Endothelial cell of umbilical vein (primary cell): ENCODE measurements around the gene MCFD2. TPM values are rescaled to one million over a fixed set of nuclear protein-coding genes. Genes with fewer than 3 reads are reported as not detected.
A peak's percentile ranks its signal among the peaks of the same experiment; 100 is the strongest.

Source experiments
- BruUV-seq: library from RNA; stranded (reverse); fragments of 400-500 nt; replicated peaks from 2 replicates; lab custom pipeline; 2021; lab: Mats Ljungman, UMichigan
- CTCF ChIA-PET: fragments of 300-600, 350-600 bp; sonication (Branson Sonifier 250); formaldehyde crosslinking; loops from one replicate; lab custom pipeline; 2021; ENCODE audit warnings: antibody characterized with exemption, inconsistent platforms; lab: Charles Lee
- POLR2A ChIA-PET: fragments of 300-600, 350-600 bp; sonication (Branson Sonifier 250); formaldehyde crosslinking; loops from one replicate; lab custom pipeline; 2021; ENCODE audit warnings: antibody characterized with exemption, inconsistent platforms; lab: Charles Lee
- DNase-seq: peaks from one replicate; pipeline ENCODE4 v3.0.0-alpha.2; 2011; ENCODE audit warnings: low read depth, low spot score
- FAIRE-seq: peaks from 2 replicates; lab custom pipeline; 2011; peaks lifted over from hg19 to GRCh38; lab: Jason Lieb, UNC
- H2AFZ ChIP-seq: 2 replicates; pipeline ENCODE4 v1.6.0; 2012; ENCODE audit warnings: low read depth, low read length, control low read depth, inconsistent platforms
- H3K27ac ChIP-seq: 2 replicates; pipeline ENCODE4 v1.5.1; 2011; ENCODE audit warnings: low read depth, mild to moderate bottlenecking, control low read depth, low read length, moderate library complexity; ENCODE audit not compliant: insufficient read depth
- H3K27me3 ChIP-seq, 2 experiments: 2 replicates each; pipeline versions ENCODE4 v1.6.0 to v1.6.1; 2011; ENCODE audit warnings: low read length in 2 of 2, mixed read lengths in 1 of 2; ENCODE audit not compliant: control insufficient read depth in 2 of 2, insufficient read depth in 2 of 2
- H3K36me3 ChIP-seq, 2 experiments: 2 replicates in 1 of 2; 3 replicates in 1 of 2; pipeline ENCODE4 v1.5.1; 2011; ENCODE audit warnings: low read length in 2 of 2, mild to moderate bottlenecking in 1 of 2, moderate library complexity in 1 of 2; ENCODE audit not compliant: control insufficient read depth in 2 of 2, insufficient read depth in 2 of 2; ENCODE audit errors: extremely low read depth in 1 of 2
- H3K4me1 ChIP-seq: 3 replicates; pipeline ENCODE4 v1.5.1; 2011; ENCODE audit warnings: mild to moderate bottlenecking, low read length; ENCODE audit not compliant: control insufficient read depth, insufficient read depth; ENCODE audit errors: extremely low read depth
- H3K4me2 ChIP-seq: 2 replicates; pipeline ENCODE4 v1.6.1; 2011; ENCODE audit warnings: low read length, control low read depth, mixed read lengths; ENCODE audit not compliant: insufficient read depth
- H3K4me3 ChIP-seq, 3 experiments: fragments of 200-600 bp in 1 of 3; sonication (generic), shearing (Covaris generic) in 1 of 3; replicated peaks in 1 of 3; 2 replicates each; pipeline ENCODE4 v1.5.1; 2011 to 2016; ENCODE audit warnings: control low read depth in 3 of 3, low read length in 3 of 3, mild to moderate bottlenecking in 2 of 3, inconsistent platforms in 1 of 3, low read depth in 1 of 3, moderate library complexity in 1 of 3; ENCODE audit not compliant: insufficient read depth in 1 of 3
- H3K79me2 ChIP-seq: 2 replicates; pipeline ENCODE4 v1.6.0; 2012; ENCODE audit warnings: low read length, inconsistent platforms; ENCODE audit not compliant: control insufficient read depth, insufficient read depth
- H3K9ac ChIP-seq: replicated peaks from 2 replicates; pipeline ENCODE3; 2011; ENCODE audit warnings: low read length, control low read depth; ENCODE audit not compliant: insufficient read depth; ENCODE audit errors: extremely low read depth
- H3K9me1 ChIP-seq: replicated peaks from 3 replicates; pipeline ENCODE4 v1.6.0; 2011; ENCODE audit warnings: mild to moderate bottlenecking, low read length; ENCODE audit not compliant: control insufficient read depth, insufficient read depth; ENCODE audit errors: extremely low read depth
- H3K9me3 ChIP-seq: replicated peaks from 2 replicates; pipeline ENCODE4 v1.5.1; 2012; ENCODE audit warnings: low read length, inconsistent platforms; ENCODE audit not compliant: control insufficient read depth, insufficient read depth
- H4K20me1 ChIP-seq: replicated peaks from 2 replicates; pipeline ENCODE3; 2011; ENCODE audit warnings: mild to moderate bottlenecking, low read length; ENCODE audit not compliant: control insufficient read depth, insufficient read depth; ENCODE audit errors: extremely low read depth
- EZH2 ChIP-seq: IDR thresholded peaks from 2 replicates; pipeline ENCODE4 v1.6.1; 2012; ENCODE audit warnings: borderline replicate concordance, low read depth, mild to moderate bottlenecking, moderate library complexity, low read length, inconsistent platforms; ENCODE audit not compliant: severe bottlenecking
- FOS ChIP-seq: IDR thresholded peaks from 2 replicates; pipeline ENCODE4 v1.6.1; 2011; ENCODE audit warnings: mild to moderate bottlenecking, low read length, moderate library complexity, borderline replicate concordance; ENCODE audit not compliant: insufficient read depth
- GATA2 ChIP-seq: IDR thresholded peaks from 2 replicates; pipeline ENCODE4 v1.7.0; 2011; ENCODE audit warnings: low read depth, mild to moderate bottlenecking, moderate library complexity, mixed read lengths, low read length; ENCODE audit not compliant: insufficient read length, insufficient read depth
- JUN ChIP-seq: IDR thresholded peaks from 2 replicates; pipeline ENCODE4 v1.6.1; 2011; ENCODE audit warnings: borderline replicate concordance, low read depth; ENCODE audit not compliant: insufficient read length, insufficient read depth
- POLR2A ChIP-seq: IDR thresholded peaks from 2 replicates; pipeline ENCODE4 v1.6.1; 2012; ENCODE audit warnings: low read depth, mild to moderate bottlenecking, control low read depth, low read length
- dilution Hi-C: fragments of 300-500 bp; cut with MboI; formaldehyde crosslinking; loops from one replicate; pipeline ENCODE4 v1.15.0; 2019; ENCODE audit warnings: low sequenced_read_pairs; ENCODE audit not compliant: extremely low pct_ligation_motif_present
- intact Hi-C: fragments of 100-400 bp; cut with micrococcal nuclease; formaldehyde crosslinking; loops from one replicate; pipeline ENCODE4 v1.10.0; 2022
- polyA plus RNA-seq, 4 experiments: library from polyadenylated mRNA; depleted of rRNA in 3 of 4; stranded (reverse) in 3 of 4; unstranded in 1 of 4; fragments of >200 nt; gene quantifications; 2 replicates each; pipeline versions ENCODE4 v1.2.1 to v1.2.3, GENCODE V29; 2011 to 2012; ENCODE audit warnings: missing spikeins in 1 of 4
- total RNA-seq: library from RNA; stranded (reverse); gene quantifications from 2 replicates; pipeline ENCODE4 v1.2.3, GENCODE V29; 2021
- TF ChIP-seq, protein P1 (sequence below): IDR thresholded peaks from 2 replicates; pipeline ENCODE4 v1.6.1; 2011; ENCODE audit not compliant: insufficient read depth, insufficient read length
- TF ChIP-seq, protein P2 (sequence below), 2 donors: IDR thresholded peaks; 1 replicate in 1 of 2; 2 replicates in 1 of 2; pipeline ENCODE4 v1.5.1; 2011; ENCODE audit warnings: low read length in 2 of 2, mild to moderate bottlenecking in 2 of 2, moderate library complexity in 2 of 2, control low read depth in 1 of 2, inconsistent platforms in 1 of 2, low read depth in 1 of 2; ENCODE audit not compliant: insufficient read depth in 1 of 2; ENCODE audit errors: extremely low read depth in 1 of 2

Gene MCFD2
- total and polyA plus RNA-seq, 2 donors (not counting 3 experiments of a cell fraction or from before 2014, with no cell fraction given): 74.8 to 141 TPM

DNA sequence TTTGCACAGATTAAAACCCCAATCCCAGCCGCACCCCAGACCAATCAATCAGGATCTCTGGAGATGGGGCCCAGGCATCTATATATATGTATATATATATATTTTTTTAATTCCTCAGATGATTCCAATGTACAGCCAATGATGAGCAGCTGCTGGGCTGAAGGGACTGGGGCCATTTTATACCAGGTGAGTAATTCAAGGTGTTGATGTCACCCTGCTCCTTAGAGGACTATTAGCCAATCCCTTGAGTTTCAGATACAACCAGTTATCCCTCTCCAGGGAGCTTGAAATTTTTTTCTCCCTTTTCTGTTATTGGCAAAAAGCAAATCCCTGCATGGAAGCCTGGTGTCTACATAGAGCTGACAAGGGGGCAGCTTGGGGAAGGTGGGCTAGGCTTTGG is 59.8 kb downstream of the MCFD2 start:
- Histone ChIP-seq H3K4me3 (no peak overlapping the region), H3K4me2 (no peak overlapping the region), H3K36me3 (no peaks in the 10 kb centered on the region), H3K9me3 (no peaks in the 10 kb centered on the region), H2AFZ (no peak overlapping the region), H3K4me1 (peaks cover 34% of the 10 kb centered on the region), H3K27ac (peak overlapping the region; percentile 91), H3K9ac (no peak overlapping the region), H3K9me1 (no peaks in the 10 kb centered on the region), H3K79me2 (no peaks in the 10 kb centered on the region), H3K27me3 (no peaks in the 10 kb centered on the region), H4K20me1 (no peaks in the 10 kb centered on the region)
- CTCF ChIA-PET: interaction anchor here (0.6 to 0.9 kb wide), 5 partner anchors 17 to 42 kb away, joined by 3 to 4 read pairs (median 3); no protein-coding TSS in a partner anchor
- POLR2A ChIA-PET: no interaction called here
- dilution Hi-C loops: no loop called here
- no peak for DNase-seq
- TF ChIP-seq GATA2: no peak
- TF ChIP-seq EZH2: no peak
- TF ChIP-seq, protein P1, sequence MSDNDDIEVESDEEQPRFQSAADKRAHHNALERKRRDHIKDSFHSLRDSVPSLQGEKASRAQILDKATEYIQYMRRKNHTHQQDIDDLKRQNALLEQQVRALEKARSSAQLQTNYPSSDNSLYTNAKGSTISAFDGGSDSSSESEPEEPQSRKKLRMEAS: no peak
- TF ChIP-seq JUN: no peak
- TF ChIP-seq FOS: no peak
- no peak for TF ChIP-seq POLR2A
- intact Hi-C loops: loop anchor here (1.0 to 2.0 kb wide), 2 partner anchors 10 to 17 kb away; no protein-coding TSS in a partner anchor
- FAIRE-seq: no peak
- BruUV-seq: no TSS peak

DNA sequence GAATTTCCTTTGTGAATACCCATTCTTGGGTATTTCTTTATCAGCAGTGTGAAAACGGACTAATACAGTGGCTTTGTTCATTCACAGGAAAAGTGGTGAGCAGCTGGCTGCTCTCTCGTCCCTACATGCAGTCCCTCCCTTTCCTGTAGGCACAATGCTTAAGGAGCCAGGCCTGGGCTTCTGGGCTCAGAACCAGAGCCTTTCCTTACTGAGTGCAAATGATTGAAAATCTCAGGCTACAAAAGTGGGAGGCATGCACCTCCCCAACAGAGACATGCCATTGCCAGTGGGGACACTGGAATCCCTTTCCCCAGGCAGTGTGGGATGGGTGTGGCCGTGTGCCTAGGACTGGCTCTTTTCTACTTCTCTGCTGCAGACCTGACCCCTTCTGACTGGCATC is 61.3 kb downstream of the MCFD2 start:
- H3K4me2 ChIP-seq: peak overlapping the region; percentile 12
- intact Hi-C loops (loop anchor here (2.0 kb wide), 1 partner anchor 19 kb away; no protein-coding TSS in a partner anchor), dilution Hi-C loops (no loop called here)
- no peaks in the 10 kb centered on the region for H3K9me3 ChIP-seq
- H3K9ac ChIP-seq: peak overlapping the region; percentile 44
- no peaks in the 10 kb centered on the region for H3K36me3 ChIP-seq
- H2AFZ ChIP-seq: peak overlapping the region; percentile 64
- H3K79me2 ChIP-seq: no peaks in the 10 kb centered on the region
- H3K4me3 ChIP-seq: no peak overlapping the region
- H3K4me1 ChIP-seq: peaks cover 50% of the 10 kb centered on the region
- no peaks in the 10 kb centered on the region for H3K27me3 ChIP-seq
- ChIA-PET POLR2A (no interaction called here), CTCF (interaction anchor here (0.8 to 1.8 kb wide), 5 partner anchors 13 to 23 kb away, joined by 3 to 5 read pairs (median 4); no protein-coding TSS in a partner anchor)
- TF ChIP-seq, protein P2, sequence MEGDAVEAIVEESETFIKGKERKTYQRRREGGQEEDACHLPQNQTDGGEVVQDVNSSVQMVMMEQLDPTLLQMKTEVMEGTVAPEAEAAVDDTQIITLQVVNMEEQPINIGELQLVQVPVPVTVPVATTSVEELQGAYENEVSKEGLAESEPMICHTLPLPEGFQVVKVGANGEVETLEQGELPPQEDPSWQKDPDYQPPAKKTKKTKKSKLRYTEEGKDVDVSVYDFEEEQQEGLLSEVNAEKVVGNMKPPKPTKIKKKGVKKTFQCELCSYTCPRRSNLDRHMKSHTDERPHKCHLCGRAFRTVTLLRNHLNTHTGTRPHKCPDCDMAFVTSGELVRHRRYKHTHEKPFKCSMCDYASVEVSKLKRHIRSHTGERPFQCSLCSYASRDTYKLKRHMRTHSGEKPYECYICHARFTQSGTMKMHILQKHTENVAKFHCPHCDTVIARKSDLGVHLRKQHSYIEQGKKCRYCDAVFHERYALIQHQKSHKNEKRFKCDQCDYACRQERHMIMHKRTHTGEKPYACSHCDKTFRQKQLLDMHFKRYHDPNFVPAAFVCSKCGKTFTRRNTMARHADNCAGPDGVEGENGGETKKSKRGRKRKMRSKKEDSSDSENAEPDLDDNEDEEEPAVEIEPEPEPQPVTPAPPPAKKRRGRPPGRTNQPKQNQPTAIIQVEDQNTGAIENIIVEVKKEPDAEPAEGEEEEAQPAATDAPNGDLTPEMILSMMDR (IDR thresholded peaks at IDR 0.05; ENCODE audit: extremely low read depth in 1 of 2, insufficient read depth in 1 of 2, low read depth in 1 of 2, low read length in 2 of 2): no peak
- no peaks in the 10 kb centered on the region for H4K20me1 ChIP-seq
- no TSS peak for BruUV-seq
- FAIRE-seq (peak; percentile 77), DNase-seq (peak; percentile 72)
- no peaks in the 10 kb centered on the region for H3K9me1 ChIP-seq
- peak overlapping the region; percentile 75 for H3K27ac ChIP-seq
